HG03571 (cell line): Measurements from ENCODE around the gene AAMDC.
"Not testable (repeated sequence)": the region's sequence is repeated elsewhere in the genome, so short reads cannot be mapped to it uniquely, and the experiment has no call there.

Experiments used
- ATAC-seq: cut with Tn5 transposase; IDR thresholded peaks from one replicate; pipeline ENCODE4 v1.9.1; 2021; ENCODE audit not compliant: unreplicated experiment

Gene AAMDC

DNA sequence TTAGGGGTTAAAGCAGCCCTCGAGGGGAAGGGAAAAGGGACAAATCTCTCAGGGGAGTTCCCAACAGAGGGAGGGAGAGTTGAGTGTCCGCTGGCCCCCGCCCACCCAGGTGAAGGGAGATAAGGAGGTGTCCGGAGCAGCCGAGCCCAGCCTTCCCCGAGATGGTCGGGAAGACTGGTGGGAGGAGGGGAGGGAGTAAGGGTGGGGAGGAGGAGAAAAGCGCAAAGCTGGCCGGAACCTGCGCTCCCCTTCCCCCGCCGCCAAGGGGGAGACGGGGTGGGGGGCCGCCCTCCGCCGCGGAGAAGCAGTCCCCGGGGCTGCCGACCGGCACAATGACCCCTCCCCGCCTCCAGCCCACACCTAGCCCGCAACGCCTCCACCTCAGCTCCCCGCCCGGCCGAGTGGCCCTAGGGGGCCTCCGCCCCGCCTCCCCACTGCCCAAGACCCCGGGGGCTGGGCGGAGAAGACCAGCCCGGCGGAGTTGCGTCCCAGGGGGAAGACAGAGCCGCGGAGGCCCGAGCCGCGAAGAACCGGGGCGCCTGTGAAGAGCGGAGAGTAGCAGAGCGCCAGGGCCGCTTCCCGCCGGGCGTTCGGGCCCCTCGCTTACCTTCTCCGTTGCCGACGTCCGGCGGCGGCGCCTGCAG is 901 bp upstream of the AAMDC start:
- peak; percentile 8 for ATAC-seq

DNA sequence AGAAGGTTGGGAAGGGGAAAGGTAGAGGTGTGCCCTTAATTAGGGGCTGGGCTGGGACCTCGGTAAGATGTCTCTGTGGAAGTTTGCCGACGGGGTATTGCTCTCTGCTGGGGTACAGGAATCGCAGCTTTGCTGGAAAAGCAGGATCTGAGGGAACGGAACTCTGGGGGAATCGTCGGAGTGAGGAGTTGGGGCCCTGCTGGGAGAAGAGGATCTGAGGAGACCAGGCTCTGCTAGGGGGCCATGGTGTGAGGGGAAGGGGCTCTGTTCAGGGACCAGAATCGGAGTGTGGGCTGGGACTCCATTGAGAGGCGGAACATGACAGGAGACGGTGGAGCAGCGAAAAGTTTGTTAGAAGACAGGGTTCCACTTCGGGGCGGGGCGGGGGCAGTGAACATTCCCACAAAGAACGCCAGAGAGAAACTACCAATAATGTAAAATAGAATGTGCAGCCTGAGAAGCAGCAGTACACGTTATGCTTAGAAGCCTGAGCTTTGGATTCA is 456 bp downstream of the AAMDC start:
- no peak for ATAC-seq

DNA sequence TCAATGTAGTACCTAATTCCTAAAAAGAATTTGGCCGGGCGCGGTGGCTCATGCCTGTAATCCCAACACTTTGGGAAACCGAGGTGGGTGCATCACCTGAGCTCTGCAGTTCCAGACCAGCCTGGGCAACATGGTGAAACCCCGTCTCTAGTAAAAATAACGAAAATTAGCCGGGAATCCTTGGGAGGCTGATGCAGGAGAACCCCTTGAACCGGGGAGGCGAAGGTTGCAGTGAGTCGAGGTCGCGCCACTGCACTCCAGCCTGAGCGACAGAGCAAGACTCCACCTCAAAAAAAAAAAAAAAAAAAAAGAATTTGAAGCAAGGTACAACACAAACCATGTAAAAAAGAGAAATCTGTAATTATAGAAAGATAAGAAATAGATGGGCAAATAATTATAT is 1.2 kb downstream of the AAMDC start:
- not testable (repeated sequence) for ATAC-seq

DNA sequence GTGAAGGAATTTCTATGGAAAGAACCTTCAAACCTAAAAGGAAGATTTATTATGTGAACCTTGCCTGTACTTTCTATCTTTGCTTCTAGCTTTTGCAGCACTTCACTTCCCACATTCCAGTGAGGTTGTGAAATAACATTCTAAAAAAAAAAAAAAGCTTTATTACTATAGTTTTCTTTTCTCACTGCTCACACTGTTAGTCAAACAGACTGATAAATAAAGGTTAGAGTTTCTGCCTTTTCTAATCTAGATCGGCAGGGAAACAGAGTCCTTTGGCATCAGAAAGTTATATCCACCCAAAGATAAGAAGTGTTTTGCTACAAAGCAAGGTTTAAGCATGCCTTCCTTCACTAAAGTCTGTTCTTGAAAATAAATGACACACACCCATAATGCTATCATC is 2.8 kb downstream of the AAMDC start:
- ATAC-seq = no peak

DNA sequence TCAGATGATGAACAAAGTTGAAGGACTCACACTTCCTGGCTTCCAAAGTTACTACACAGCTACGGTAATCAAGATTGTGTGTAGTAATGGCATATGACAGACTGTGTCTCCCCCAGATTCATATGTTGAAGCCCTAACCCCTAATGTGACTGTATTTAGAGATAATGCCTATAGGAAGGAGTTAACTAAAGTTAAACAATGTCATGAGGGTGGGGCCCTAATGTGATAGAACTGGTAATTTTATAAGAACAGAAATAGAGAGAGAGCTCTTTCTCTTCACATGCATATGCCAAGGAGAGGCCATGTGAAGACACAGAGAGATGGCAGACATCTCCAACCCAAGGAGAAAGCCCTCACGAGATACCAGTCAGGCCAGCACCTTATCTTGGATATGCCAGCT is 8.0 kb downstream of the AAMDC start:
- ATAC-seq = no peak

DNA sequence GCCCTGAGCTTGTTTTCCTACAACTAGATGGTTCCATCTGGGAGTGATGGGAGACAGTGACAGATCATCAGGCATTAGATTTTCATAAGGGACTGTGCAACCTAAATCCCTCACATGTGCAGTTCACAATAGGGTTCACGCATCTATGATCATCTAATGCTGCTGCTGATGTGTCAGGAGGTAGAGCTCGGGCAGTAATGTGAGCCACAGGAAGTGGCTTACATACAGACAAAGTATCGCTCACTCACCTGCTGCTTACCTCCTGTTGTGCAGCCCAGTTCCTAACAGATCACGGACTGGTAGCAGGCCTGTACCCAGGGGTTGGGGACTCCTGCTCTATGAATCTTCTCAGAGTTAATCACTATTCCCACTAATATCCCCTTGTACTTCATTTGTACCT is 12.4 kb downstream of the AAMDC start:
- ATAC-seq = no peak

DNA sequence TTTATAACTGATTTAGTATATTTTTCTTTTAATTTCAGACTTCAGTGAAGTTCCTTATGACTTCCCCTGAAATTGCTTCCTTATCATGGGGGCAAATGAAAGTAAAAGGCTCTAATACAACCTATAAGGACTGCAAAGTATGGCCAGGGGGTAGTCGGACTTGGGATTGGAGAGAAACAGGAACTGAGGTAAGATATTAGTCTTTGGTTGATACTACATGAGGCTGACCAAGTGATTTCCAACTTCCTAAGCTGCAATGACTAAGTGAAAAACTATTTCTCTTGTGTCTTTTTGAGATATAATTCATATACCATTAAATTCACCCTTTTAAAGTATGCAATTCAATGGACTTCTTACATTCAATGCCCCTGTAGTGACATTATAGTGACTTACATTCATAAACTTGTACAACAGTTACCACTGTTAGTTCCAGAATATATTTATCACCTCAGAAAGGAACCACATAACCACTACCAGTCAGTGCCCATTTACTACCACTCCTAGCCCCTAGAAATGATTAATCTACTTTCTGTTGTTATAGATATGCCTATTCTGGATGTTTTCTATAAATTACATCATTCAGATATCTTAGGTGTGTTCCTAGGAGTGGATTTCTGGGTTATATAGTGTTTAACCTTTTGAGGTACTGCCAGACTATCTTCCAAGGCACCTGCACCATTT is 21.6 kb downstream of the AAMDC start:
- ATAC-seq = no peak

DNA sequence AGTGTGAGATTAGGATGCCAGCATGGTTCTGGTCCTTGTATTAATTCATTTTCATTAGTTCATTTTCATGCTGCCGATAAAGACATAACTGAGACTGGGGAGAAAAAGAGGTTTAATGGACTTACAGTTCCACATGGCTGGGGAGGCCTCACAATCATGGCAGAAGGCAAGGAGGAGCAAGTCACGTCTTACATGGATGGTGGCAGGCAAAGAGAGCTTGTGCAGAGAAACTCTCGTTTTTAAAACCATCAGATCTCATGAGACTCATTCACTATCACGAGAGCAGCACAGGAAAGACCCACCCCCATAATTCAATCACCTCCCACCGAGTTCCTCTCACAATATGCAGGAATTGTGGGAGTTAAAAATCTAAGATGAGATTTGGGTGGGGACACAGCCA is 22.8 kb downstream of the AAMDC start:
- ATAC-seq = not testable (repeated sequence)

DNA sequence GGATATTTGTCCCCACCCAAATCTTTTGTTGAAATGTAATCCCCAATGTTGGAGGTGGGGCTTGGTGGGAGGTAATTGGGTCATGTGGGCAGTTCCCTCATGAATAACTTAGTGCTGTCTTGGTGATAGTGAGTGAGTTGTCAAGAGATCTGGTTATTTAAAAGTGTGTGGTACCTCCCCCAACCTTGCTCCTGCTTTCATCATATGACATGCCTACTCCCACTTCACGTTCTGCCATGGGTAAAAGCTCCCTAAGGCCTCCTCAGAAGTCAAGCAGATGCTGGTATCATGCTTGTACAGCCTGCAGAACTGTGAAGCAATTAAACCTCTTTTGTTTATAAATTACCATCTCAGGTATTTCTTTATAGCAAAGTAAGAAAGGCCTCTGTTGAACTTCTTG is 30.6 kb downstream of the AAMDC start:
- ATAC-seq = no peak

DNA sequence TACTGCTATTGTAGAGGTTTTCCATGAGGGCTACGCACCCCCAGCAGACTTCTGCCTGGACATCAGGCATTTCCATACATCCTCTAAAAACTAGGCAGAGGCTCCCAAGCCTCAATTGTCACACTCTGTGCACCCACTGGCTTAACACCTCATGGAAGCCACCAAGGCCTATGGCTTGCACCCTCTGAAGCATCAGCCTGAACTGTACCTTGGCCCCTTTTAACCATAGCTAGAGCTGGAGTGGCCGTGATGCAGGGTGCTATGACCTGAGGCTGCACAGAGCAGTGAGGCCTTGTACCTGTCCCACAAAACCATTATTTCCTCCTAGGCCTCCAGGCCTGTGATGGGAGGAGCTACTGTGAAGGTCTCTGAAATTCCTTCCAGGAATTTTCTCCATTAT is 33.9 kb downstream of the AAMDC start:
- no peak for ATAC-seq

DNA sequence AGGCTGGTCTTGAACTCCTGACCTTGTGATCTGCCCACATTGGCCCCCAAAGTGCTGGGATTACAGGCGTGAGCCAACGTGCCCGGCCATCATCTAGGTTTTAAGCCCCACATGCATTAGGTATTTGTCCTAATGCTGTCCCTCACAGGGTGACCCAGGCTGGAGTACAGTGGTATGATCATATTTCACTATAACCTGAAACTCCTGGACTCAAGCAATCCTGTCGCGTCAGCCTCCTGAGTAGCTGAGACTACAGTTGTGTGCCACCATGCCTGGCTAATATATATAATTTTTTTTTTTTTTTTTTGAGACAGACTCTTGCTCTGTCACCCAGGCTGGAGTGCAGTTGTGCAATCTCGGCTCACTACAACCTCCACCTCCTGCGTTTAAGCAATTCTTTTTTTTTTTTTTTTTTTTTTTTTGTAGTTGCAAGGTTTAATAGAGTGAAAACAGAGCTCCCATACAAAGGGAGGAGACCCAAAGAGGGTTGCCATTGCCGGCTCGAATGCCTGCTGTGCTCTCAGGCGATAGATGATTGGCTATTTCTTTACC is 37.0 kb downstream of the AAMDC start:
- ATAC-seq = not testable (repeated sequence)

DNA sequence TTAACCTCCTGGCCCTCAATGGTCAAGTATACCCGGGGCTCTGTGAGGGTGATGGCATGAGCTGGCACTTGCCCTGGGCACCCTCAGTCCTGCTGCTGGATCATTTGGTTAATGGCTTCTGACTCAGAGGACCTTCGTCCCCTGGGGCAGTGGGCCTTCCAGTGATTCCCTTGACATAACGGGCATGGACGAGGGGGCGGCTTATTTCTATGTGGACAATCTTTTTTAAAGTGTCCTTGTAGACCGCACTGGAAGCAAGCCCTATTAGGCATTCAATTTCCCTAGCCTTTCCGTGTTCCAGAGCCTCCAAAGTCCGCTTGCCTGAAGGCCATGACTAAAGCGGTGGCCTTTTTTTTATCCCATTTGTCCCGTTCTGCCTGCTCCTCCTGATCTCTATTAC is 40.5 kb downstream of the AAMDC start:
- ATAC-seq = not testable (repeated sequence)

DNA sequence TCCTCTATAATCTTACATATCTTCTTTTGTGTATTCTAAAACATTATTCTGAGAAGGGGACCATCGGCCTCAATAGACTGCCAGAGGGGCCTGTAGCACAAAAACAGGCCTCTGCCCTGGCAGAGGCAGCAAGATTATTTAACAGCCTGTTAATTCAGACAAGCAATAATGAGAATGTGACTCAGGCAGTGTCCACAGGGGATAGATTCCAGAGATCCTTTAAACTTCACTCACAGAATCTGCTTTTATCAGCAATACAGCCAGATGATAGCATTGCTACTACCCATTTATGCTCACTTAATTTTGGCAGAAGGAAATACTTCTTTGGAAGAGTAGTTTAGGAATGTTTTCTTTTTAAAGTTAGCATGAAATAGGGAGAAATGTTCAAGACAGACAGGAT is 44.9 kb downstream of the AAMDC start:
- no peak for ATAC-seq

DNA sequence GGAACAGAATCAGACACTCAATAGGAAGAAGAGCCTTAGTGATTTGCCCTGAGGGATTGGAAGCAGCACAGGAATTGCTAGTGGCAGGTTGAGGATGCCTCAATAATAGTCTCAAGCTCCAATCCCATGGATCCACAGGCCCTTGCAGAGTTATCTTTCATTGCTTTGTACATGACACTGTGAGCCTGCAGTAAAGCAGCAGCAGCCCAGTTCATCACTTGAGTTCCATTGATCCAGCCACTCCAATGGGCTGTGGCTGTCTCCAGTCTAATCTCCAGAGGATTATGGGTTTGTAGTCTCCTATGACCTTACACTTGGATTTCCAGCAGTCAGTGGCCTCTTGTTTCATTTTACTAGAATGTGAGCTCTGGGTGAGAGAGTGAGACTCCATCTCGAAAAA is 45.4 kb downstream of the AAMDC start:
- no peak for ATAC-seq

DNA sequence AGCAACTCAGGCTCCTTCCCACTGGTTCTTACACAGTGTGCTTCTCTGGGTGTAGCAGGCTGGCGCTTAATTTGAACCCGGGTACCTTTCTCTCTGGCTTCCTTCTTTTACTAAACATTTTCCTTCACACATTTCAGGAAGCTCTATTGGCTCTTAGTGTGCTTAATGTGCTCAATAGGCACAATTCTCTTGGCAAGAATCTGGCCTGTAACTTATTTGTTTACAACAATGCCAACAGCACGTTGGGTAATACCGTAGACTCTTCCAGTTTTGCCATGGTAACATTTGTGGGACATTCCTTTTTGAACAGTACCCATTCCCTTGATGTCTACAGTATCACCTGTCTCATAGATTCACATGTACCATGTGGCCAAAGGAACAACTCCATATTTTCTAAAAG is 47.8 kb downstream of the AAMDC start:
- ATAC-seq = no peak

DNA sequence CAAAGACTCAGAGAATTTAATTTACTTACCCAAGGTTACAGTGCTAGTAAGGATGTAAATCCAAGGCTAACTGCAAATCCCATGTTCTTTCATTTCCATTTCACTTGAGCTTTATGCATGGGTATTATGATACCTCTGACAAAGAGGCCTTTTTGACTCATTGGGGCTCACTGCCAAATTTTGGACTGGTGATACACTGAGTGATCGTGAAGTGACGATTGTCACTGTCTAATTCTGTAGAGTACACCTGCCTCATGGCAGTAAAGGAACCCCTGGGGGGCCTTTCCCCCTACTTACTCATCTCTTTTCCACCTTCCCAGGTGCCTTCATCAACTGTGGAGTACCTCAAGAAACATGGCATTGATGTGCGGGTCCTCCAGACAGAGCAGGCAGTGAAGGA is 50.9 kb downstream of the AAMDC start:
- ATAC-seq = no peak

DNA sequence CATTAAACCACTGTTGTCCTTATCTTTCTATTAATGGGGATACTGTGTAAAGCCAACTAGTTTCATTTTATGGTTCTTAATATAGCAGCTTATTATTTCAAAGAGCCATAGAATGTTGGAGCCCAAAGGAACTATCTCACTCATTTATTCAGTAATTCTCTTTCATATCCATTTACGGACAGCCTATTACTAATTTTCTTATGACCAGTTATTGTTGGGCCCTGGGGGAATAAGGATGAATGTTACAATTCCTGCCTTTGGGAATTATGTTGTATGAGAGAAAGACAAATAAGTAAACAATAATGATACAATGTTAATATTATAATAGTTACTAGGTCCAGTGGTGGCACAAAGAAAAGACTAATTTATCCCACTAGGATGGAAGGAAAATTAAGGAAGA is 52.4 kb downstream of the AAMDC start:
- ATAC-seq = no peak

DNA sequence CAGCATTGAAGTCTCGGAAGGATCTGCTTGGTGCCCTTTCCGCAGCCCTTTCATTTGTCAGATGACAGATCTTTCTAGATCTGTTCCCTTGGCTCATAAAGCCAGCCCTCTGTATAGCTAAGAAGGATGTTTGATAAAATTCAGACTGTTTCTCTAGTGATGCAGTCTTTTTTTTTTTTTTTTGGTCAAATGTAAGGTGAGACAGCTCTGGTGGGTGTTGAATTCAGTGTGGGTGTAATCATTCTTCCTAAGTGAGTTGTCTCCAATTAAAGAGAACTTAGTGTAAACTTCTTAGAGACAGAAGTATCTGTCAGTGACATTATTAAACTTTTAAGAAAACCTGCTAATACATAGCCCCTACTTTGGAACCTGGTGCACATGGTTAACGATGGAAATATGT is 53.3 kb downstream of the AAMDC start:
- no peak for ATAC-seq

DNA sequence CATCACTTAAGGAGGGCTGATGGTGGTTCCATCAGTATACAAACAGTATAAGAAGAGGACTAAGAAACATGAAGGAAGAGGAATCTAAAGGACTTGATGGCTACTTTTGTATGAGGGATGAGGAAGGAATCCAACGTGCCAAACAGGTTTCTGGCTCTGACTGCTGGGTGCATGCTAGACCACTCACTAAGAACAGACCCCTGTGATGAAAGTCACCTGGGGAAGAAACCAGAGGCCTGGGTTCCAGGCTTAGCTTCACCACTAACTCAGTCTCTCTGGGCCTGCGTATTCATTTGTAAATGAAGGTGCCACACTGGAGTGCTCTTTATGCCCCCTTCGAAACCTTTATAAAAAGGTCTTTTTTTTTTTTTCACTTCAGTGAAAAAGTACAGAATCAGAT is 55.1 kb downstream of the AAMDC start:
- no peak for ATAC-seq

DNA sequence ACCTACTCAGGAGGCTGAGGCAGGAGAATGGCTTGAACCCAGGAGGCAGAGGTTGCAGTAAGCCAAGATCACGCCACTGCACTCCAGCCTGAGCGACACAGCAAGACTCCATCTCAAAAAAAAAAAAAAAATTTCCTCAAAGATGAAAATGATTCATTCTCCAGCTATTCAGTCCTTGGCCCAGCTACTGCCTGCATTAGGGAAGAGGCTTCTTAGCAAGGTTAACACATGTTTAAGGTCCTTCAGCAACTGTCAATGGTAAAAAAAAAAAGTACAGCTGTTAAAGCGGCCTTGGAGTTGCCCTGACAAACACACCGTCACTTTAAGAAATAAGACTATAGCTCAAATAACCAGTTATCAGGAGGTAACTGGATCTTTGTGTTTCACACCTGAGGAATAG is 57.3 kb downstream of the AAMDC start:
- ATAC-seq = not testable (repeated sequence)

DNA sequence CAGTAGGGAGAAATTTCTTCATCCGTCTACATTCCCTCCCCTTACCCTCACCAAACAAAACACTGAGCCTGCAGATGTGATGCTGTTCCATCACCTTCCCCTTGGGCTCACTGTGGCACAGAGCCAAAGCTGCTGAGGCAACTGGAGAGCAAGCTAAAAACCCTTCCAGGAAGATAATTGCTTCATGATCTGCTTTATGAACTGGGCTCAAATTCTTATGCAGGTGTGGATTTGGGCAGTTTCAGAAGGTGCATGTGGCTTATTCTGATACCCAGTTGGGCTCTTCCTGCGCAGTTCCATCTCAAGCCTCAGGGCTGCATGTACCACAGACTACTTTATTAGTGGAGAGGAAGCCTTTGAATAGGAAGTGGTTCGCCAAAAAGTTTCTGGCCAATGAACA is 58.3 kb downstream of the AAMDC start:
- ATAC-seq = peak; percentile 61

DNA sequence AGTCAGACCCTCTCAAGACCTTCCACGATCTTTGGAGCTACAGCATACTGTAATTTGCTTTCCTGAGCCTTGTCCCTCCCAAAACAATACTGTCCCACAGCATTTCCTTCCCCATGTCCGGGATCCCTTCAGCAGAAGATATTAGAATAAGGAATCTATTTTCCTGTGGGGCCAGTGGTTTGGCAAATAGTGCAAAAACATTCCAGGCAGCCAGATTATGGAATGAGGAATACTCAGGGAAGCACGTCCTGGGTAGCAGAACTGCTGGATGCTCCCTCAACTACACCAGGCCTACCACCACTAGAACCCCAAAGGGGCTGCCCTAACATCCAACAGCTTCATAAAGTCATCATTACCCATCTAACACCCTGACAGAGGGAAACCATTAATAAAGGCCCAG is 61.5 kb downstream of the AAMDC start:
- no peak for ATAC-seq

DNA sequence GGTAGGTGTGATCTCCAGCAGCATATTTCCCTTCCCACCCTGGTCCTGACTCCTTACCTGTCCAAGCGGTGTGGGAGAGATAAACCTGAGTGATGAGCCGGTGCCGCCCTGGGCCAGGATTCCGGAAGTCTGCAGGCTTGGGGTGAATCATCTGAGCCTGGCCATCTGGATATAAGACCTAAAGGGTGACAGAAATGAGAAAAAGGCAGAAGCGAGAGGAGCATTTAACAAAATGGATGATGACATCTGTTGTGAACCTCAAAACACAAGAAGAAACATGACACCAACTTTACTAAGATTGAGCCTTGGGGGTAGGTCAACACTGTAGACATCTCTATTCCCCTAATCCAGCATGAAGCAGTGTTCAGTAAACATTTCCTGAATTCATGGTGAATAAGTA is 62.8 kb downstream of the AAMDC start:
- ATAC-seq = no peak
